ENCODE data around the gene NAE1. TPM values are rescaled to one million over a fixed set of nuclear protein-coding genes. Genes with fewer than 3 reads are reported as not detected.

Gene NAE1
- total RNA-seq, 1 experiment from 2014 or later, result 129 TPM

DNA sequence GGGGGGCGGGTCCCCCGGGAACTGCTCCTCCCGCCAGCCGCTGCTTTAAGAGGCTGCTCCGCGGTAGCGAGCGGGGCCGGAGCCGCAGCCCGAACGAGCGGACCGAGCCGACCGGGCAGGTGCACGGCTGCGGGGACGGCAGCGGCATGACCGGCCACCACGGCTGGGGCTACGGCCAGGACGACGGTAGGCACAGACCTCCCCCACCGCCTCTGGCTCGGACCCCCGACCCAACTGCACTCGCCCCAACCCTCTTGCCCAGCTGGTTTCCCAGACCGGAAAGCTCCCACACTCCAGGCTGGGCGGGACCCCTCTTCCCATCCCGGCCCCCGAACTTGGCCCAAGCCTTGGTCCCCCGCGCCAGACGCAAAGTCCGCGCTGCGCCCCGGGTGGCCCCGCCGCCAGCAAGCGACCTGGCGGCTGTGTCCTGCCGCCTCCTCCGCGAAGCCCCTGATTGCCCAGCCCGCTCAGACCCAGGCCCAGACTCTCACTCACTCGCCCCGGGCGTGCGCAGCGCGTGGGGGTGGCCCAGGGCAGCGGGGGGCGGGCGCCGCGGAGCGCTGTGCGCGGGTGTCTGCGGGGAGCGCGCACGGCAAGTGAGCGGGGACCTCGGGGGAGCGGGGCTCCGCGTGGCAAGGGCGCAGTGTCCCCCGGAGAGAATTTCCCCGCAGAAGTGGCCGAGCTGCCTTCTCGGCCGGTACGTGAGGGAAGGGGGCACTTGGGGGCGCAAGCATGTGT lies 13.7 kb upstream of the NAE1 start, which contains the start of gene CA7 (continued):
- TF ChIP-seq, protein P1, sequence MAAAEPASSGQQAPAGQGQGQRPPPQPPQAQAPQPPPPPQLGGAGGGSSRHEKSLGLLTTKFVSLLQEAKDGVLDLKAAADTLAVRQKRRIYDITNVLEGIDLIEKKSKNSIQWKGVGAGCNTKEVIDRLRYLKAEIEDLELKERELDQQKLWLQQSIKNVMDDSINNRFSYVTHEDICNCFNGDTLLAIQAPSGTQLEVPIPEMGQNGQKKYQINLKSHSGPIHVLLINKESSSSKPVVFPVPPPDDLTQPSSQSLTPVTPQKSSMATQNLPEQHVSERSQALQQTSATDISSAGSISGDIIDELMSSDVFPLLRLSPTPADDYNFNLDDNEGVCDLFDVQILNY (CRISPR knock-in tag; IDR thresholded peaks at IDR 0.05), result peak; percentile 71; the same call in 1 of the 2 replicates
- TF ChIP-seq, protein P2, sequence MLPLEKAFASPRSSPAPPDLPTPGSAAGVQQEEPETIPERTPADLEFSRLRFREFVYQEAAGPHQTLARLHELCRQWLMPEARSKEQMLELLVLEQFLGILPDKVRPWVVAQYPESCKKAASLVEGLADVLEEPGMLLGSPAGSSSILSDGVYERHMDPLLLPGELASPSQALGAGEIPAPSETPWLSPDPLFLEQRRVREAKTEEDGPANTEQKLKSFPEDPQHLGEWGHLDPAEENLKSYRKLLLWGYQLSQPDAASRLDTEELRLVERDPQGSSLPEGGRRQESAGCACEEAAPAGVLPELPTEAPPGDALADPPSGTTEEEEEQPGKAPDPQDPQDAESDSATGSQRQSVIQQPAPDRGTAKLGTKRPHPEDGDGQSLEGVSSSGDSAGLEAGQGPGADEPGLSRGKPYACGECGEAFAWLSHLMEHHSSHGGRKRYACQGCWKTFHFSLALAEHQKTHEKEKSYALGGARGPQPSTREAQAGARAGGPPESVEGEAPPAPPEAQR (CRISPR knock-in tag; IDR thresholded peaks at IDR 0.05), result no peak
- TF ChIP-seq RORB (CRISPR knock-in tag; IDR thresholded peaks at IDR 0.05) (no peak), GABPB1 (CRISPR knock-in tag; IDR thresholded peaks at IDR 0.05) (no peak), HMGA2 (CRISPR knock-in tag; IDR thresholded peaks at IDR 0.05) (no peak), EMX1 (CRISPR knock-in tag; IDR thresholded peaks at IDR 0.05) (no peak), FOXJ3 (CRISPR knock-in tag; IDR thresholded peaks at IDR 0.05; ENCODE audit: borderline replicate concordance) (no peak), ZNF671 (CRISPR knock-in tag; IDR thresholded peaks at IDR 0.05) (no peak), TEAD4 (CRISPR knock-in tag; IDR thresholded peaks at IDR 0.05) (no peak), SMAD3 (CRISPR knock-in tag; IDR thresholded peaks at IDR 0.05; ENCODE audit: borderline replicate concordance) (no peak), CREB1 (CRISPR knock-in tag; IDR thresholded peaks at IDR 0.05) (no peak), ZNF423 (CRISPR knock-in tag; IDR thresholded peaks at IDR 0.05) (no peak), ZNF121 (CRISPR knock-in tag; IDR thresholded peaks at IDR 0.05) (no peak), ATF1 (CRISPR knock-in tag; IDR thresholded peaks at IDR 0.05) (peak; percentile 51; the same call in 1 of the 2 replicates)
- TF ChIP-seq, protein P3, sequence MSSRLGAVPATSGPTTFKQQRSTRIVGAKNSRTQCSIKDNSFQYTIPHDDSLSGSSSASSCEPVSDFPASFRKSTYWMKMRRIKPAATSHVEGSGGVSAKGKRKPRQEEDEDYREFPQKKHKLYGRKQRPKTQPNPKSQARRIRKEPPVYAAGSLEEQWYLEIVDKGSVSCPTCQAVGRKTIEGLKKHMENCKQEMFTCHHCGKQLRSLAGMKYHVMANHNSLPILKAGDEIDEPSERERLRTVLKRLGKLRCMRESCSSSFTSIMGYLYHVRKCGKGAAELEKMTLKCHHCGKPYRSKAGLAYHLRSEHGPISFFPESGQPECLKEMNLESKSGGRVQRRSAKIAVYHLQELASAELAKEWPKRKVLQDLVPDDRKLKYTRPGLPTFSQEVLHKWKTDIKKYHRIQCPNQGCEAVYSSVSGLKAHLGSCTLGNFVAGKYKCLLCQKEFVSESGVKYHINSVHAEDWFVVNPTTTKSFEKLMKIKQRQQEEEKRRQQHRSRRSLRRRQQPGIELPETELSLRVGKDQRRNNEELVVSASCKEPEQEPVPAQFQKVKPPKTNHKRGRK (CRISPR knock-in tag; IDR thresholded peaks at IDR 0.05; ENCODE audit: borderline replicate concordance), result no peak
- TF ChIP-seq, protein P4, sequence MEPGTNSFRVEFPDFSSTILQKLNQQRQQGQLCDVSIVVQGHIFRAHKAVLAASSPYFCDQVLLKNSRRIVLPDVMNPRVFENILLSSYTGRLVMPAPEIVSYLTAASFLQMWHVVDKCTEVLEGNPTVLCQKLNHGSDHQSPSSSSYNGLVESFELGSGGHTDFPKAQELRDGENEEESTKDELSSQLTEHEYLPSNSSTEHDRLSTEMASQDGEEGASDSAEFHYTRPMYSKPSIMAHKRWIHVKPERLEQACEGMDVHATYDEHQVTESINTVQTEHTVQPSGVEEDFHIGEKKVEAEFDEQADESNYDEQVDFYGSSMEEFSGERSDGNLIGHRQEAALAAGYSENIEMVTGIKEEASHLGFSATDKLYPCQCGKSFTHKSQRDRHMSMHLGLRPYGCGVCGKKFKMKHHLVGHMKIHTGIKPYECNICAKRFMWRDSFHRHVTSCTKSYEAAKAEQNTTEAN (CRISPR knock-in tag; IDR thresholded peaks at IDR 0.05), result no peak
- TF ChIP-seq, protein P5, sequence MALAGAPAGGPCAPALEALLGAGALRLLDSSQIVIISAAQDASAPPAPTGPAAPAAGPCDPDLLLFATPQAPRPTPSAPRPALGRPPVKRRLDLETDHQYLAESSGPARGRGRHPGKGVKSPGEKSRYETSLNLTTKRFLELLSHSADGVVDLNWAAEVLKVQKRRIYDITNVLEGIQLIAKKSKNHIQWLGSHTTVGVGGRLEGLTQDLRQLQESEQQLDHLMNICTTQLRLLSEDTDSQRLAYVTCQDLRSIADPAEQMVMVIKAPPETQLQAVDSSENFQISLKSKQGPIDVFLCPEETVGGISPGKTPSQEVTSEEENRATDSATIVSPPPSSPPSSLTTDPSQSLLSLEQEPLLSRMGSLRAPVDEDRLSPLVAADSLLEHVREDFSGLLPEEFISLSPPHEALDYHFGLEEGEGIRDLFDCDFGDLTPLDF (CRISPR knock-in tag; IDR thresholded peaks at IDR 0.05), result no peak
- TF ChIP-seq, protein P6, sequence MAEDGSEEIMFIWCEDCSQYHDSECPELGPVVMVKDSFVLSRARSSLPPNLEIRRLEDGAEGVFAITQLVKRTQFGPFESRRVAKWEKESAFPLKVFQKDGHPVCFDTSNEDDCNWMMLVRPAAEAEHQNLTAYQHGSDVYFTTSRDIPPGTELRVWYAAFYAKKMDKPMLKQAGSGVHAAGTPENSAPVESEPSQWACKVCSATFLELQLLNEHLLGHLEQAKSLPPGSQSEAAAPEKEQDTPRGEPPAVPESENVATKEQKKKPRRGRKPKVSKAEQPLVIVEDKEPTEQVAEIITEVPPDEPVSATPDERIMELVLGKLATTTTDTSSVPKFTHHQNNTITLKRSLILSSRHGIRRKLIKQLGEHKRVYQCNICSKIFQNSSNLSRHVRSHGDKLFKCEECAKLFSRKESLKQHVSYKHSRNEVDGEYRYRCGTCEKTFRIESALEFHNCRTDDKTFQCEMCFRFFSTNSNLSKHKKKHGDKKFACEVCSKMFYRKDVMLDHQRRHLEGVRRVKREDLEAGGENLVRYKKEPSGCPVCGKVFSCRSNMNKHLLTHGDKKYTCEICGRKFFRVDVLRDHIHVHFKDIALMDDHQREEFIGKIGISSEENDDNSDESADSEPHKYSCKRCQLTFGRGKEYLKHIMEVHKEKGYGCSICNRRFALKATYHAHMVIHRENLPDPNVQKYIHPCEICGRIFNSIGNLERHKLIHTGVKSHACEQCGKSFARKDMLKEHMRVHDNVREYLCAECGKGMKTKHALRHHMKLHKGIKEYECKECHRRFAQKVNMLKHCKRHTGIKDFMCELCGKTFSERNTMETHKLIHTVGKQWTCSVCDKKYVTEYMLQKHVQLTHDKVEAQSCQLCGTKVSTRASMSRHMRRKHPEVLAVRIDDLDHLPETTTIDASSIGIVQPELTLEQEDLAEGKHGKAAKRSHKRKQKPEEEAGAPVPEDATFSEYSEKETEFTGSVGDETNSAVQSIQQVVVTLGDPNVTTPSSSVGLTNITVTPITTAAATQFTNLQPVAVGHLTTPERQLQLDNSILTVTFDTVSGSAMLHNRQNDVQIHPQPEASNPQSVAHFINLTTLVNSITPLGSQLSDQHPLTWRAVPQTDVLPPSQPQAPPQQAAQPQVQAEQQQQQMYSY (CRISPR knock-in tag; IDR thresholded peaks at IDR 0.05), result no peak
- TF ChIP-seq, protein P7, sequence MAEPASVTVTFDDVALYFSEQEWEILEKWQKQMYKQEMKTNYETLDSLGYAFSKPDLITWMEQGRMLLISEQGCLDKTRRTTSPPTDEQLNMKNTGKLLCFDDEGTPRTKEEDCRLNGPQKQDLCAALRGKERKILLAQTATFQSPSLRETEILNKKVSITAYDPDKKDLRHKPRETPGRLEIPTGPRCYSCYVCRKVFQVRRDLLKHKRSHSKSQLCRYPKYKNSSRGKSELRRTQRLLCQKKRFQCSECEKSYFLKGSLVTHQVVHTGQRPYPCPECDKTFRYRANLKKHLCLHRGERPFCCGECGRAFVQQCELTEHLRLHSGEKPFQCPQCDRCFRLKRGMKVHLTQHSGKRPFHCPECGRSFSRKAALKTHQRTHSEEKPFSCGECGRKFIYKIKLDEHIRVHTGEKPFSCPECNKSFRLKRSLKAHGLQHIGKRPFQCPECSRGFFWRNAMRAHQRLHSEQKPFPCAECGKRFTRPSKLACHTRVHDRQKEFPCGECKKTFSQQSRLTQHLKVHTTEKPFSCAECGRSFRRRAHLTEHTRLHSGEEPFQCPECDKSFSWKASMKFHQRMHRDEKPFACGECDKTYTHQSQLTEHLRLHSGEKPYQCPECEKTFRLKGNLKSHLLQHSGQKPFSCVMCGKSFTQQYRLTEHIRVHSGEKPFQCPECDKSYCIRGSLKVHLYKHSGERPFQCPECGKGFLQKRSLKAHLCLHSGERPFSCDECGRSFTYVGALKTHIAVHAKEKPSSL (CRISPR knock-in tag; conservative IDR thresholded peaks at IDR 0.05), result no peak
- TF ChIP-seq, protein P8, sequence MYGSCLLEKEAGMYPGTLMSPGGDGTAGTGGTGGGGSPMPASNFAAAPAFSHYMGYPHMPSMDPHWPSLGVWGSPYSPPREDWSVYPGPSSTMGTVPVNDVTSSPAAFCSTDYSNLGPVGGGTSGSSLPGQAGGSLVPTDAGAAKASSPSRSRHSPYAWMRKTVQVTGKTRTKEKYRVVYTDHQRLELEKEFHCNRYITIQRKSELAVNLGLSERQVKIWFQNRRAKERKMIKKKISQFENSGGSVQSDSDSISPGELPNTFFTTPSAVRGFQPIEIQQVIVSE (CRISPR knock-in tag; IDR thresholded peaks at IDR 0.05; ENCODE audit: borderline replicate concordance), result no peak
- TF ChIP-seq, protein P9, sequence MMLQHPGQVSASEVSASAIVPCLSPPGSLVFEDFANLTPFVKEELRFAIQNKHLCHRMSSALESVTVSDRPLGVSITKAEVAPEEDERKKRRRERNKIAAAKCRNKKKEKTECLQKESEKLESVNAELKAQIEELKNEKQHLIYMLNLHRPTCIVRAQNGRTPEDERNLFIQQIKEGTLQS (CRISPR knock-in tag; conservative IDR thresholded peaks at IDR 0.05), result no peak
- TF ChIP-seq, protein P10, sequence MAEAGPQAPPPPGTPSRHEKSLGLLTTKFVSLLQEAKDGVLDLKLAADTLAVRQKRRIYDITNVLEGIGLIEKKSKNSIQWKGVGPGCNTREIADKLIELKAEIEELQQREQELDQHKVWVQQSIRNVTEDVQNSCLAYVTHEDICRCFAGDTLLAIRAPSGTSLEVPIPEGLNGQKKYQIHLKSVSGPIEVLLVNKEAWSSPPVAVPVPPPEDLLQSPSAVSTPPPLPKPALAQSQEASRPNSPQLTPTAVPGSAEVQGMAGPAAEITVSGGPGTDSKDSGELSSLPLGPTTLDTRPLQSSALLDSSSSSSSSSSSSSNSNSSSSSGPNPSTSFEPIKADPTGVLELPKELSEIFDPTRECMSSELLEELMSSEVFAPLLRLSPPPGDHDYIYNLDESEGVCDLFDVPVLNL (CRISPR knock-in tag; IDR thresholded peaks at IDR 0.05; ENCODE audit: borderline replicate concordance, low read depth), result no peak
